CD4-positive, CD25-positive, alpha-beta regulatory T cell (primary cell): ENCODE measurements around the gene SLC44A2. TPM values are rescaled to one million over a fixed set of nuclear protein-coding genes. Genes with fewer than 3 reads are reported as not detected.
A peak's percentile ranks its signal among the peaks of the same experiment; 100 is the strongest.

ENCODE experiments used
- ATAC-seq, 2 donors: fragments of 150-1000 bp; cut with Tn5 transposase; one replicate each; pipeline ENCODE4 v1.10.0; 2021; ENCODE audit warnings: low read depth in 2 of 2, moderate number of reproducible peaks in 2 of 2, moderate library complexity in 1 of 2
- DNase-seq, 3 donors: peaks; one replicate each; pipeline versions ENCODE4 v3.0.0 to v3.0.0-alpha.2; 2012 to 2022; ENCODE audit warnings: mixed read lengths in 1 of 3
- H3K27ac ChIP-seq: one replicate; pipeline ENCODE4 v1.7.0; 2013; ENCODE audit warnings: mild to moderate bottlenecking, low read length; ENCODE audit not compliant: insufficient read depth, poor library complexity, severe bottlenecking
- H3K27me3 ChIP-seq: one replicate; pipeline ENCODE4 v1.7.0; 2013; ENCODE audit warnings: low read length; ENCODE audit not compliant: control insufficient read depth, insufficient read depth
- H3K36me3 ChIP-seq: one replicate; pipeline ENCODE4 v1.7.0; 2013; ENCODE audit warnings: mild to moderate bottlenecking, low read length, moderate library complexity; ENCODE audit not compliant: control insufficient read depth, insufficient read depth
- H3K4me1 ChIP-seq: 2 replicates; pipeline ENCODE4 v1.7.0; 2013; ENCODE audit warnings: mild to moderate bottlenecking, low read length; ENCODE audit not compliant: insufficient read depth, control insufficient read depth, poor library complexity, severe bottlenecking
- H3K4me3 ChIP-seq: one replicate; pipeline ENCODE4 v1.7.0; 2013; ENCODE audit warnings: low read depth, mild to moderate bottlenecking, low read length, moderate library complexity
- H3K9me3 ChIP-seq, 2 experiments: 1 replicate in 1 of 2; 2 replicates in 1 of 2; pipeline ENCODE4 v1.7.0; 2013; ENCODE audit warnings: low read length in 2 of 2, mild to moderate bottlenecking in 1 of 2, moderate library complexity in 1 of 2; ENCODE audit not compliant: control insufficient read depth in 2 of 2
- H3K27ac Mint-ChIP-seq, 3 donors: one replicate each; pipeline ENCODE4 v1.8.0; 2020 to 2022; ENCODE audit warnings: mild to moderate bottlenecking in 3 of 3, mixed read lengths in 3 of 3, moderate library complexity in 2 of 3
- H3K27me3 Mint-ChIP-seq: one replicate; pipeline ENCODE4 v1.8.0; 2022; ENCODE audit warnings: mild to moderate bottlenecking, mixed read lengths
- H3K36me3 Mint-ChIP-seq: one replicate; pipeline ENCODE4 v1.8.0; 2020; ENCODE audit warnings: mixed read lengths
- H3K4me1 Mint-ChIP-seq, 4 donors: one replicate each; pipeline ENCODE4 v1.8.0; 2020 to 2022; ENCODE audit warnings: mixed read lengths in 4 of 4, mild to moderate bottlenecking in 1 of 4
- H3K4me3 Mint-ChIP-seq, 4 donors: one replicate each; pipeline ENCODE4 v1.8.0; 2020 to 2022; ENCODE audit warnings: mild to moderate bottlenecking in 4 of 4, mixed read lengths in 4 of 4, moderate library complexity in 3 of 4
- H3K9me3 Mint-ChIP-seq, 7 donors: one replicate each; pipeline ENCODE4 v1.8.0; 2020 to 2022; ENCODE audit warnings: mixed read lengths in 7 of 7, mild to moderate bottlenecking in 3 of 7, moderate library complexity in 2 of 7
- polyA plus RNA-seq, 4 donors: library from polyadenylated mRNA; unstranded; fragments of 300-500 nt; fragmentation: Illumina TruSeq; gene quantifications; one replicate each; pipeline ENCODE4 v1.2.3, GENCODE V29; 2021
- total RNA-seq: library from RNA; stranded (reverse); gene quantifications from one replicate; pipeline ENCODE4 v1.2.3, GENCODE V29; 2022

The SLC44A2 gene
- total and polyA plus RNA-seq, 5 donors from 2014 or later: 225 to 280 (median 254) TPM

- Histone ChIP-seq H3K27me3 (no peaks in the 10 kb centered on the region), H3K27ac (no peak overlapping the region), H3K36me3 (peaks cover 36% of the 10 kb centered on the region), H3K9me3 (no peaks in the 10 kb centered on the region), H3K4me1 (peaks cover 10% of the 10 kb centered on the region), H3K4me3 (no peak overlapping the region)
- Mint-ChIP-seq H3K27ac (no peak overlapping the region), H3K4me1 (peaks cover 4 to 21% (median 17%) of the 10 kb centered on the region in 4 donors), H3K27me3 (peaks cover 26% of the 10 kb centered on the region), H3K4me3 (peak overlapping the region in 2 of 4 donors; percentile 31 to 64), H3K36me3 (peaks cover 16% of the 10 kb centered on the region), H3K9me3 (peaks cover 0 to 2% (median 0%) of the 10 kb centered on the region in 7 donors)
- ATAC-seq (no peak), DNase-seq (no peak)
Measured at GRCh38 chr19:10692673-10693264, 67.4 kb downstream of the SLC44A2 start.

Other genes with a start within 250 kb of the SLC44A2 start
- 304 TPM for gene TYK2, start 245.0 kb upstream of the SLC44A2 start, total RNA-seq
- 10 to 100 TPM; 50.3 to 58.3 (median 53.9) TPM for gene TYK2, start 245.0 kb upstream of the SLC44A2 start, polyA plus RNA-seq
- gene CDC37, start 222.0 kb upstream of the SLC44A2 start, total RNA-seq: 229 TPM
- 10 to 100 TPM; 53.4 to 69.9 (median 61.0) TPM for gene CDC37, start 222.0 kb upstream of the SLC44A2 start, polyA plus RNA-seq
- 16.6 TPM for gene PDE4A, start 205.0 kb upstream of the SLC44A2 start, total RNA-seq
- gene PDE4A, start 205.0 kb upstream of the SLC44A2 start, polyA plus RNA-seq: 1 to 10 TPM in 3 of 4 donors, under 1 TPM in 1; 0.86 to 4.2 (median 3.5) TPM
- 26.2 TPM for gene KEAP1, start 122.2 kb upstream of the SLC44A2 start, total RNA-seq
- 10 to 100 TPM; 45.0 to 75.1 (median 56.3) TPM for gene KEAP1, start 122.2 kb upstream of the SLC44A2 start, polyA plus RNA-seq
- gene S1PR5, start 108.1 kb upstream of the SLC44A2 start, total RNA-seq: not detected
- under 1 TPM in 3 of 4 donors, not detected in 1; 0.17 to 0.31 (median 0.30) TPM for gene S1PR5, start 108.1 kb upstream of the SLC44A2 start, polyA plus RNA-seq
- 62.4 TPM for gene ATG4D, start 81.6 kb upstream of the SLC44A2 start, total RNA-seq
- 10 to 100 TPM; 14.0 to 17.0 (median 14.7) TPM for gene ATG4D, start 81.6 kb upstream of the SLC44A2 start, polyA plus RNA-seq
- 34.6 TPM for gene KRI1, start 59.5 kb upstream of the SLC44A2 start, total RNA-seq
- 10 to 100 TPM in 3 of 4 donors, 1 to 10 TPM in 1; 8.6 to 13.8 (median 12.0) TPM for gene KRI1, start 59.5 kb upstream of the SLC44A2 start, polyA plus RNA-seq
- gene CDKN2D, start 56.6 kb upstream of the SLC44A2 start, total RNA-seq: 57.0 TPM
- gene CDKN2D, start 56.6 kb upstream of the SLC44A2 start, polyA plus RNA-seq: 100 to 1,000 TPM in 3 of 4 donors, 10 to 100 TPM in 1; 92.6 to 125 (median 113) TPM
- not detected for gene AP1M2, start 38.2 kb upstream of the SLC44A2 start, total RNA-seq
- gene AP1M2, start 38.2 kb upstream of the SLC44A2 start, polyA plus RNA-seq: not detected
- 444 TPM for gene ILF3, start 28.8 kb downstream of the SLC44A2 start, total RNA-seq
- gene ILF3, start 28.8 kb downstream of the SLC44A2 start, polyA plus RNA-seq: 10 to 100 TPM; 54.8 to 70.8 (median 62.1) TPM
- gene QTRT1, start 75.9 kb downstream of the SLC44A2 start, total RNA-seq: 37.2 TPM
- gene QTRT1, start 75.9 kb downstream of the SLC44A2 start, polyA plus RNA-seq: 10 to 100 TPM; 30.6 to 43.7 (median 36.9) TPM
- gene DNM2, start 92.5 kb downstream of the SLC44A2 start, total RNA-seq: 269 TPM
- 10 to 100 TPM; 61.8 to 63.6 (median 62.8) TPM for gene DNM2, start 92.5 kb downstream of the SLC44A2 start, polyA plus RNA-seq
- gene TMED1, start 210.7 kb downstream of the SLC44A2 start, total RNA-seq: 10.2 TPM
- 10 to 100 TPM; 24.8 to 30.3 (median 27.5) TPM for gene TMED1, start 210.7 kb downstream of the SLC44A2 start, polyA plus RNA-seq
- 0.49 TPM for gene C19orf38, start 222.9 kb downstream of the SLC44A2 start, total RNA-seq
- gene C19orf38, start 222.9 kb downstream of the SLC44A2 start, polyA plus RNA-seq: 1 to 10 TPM in 1 of 4 donors, under 1 TPM in 2, not detected in 1; 0.40 to 1.1 (median 0.67) TPM
- 26.0 TPM for gene CARM1, start 246.0 kb downstream of the SLC44A2 start, total RNA-seq
- gene CARM1, start 246.0 kb downstream of the SLC44A2 start, polyA plus RNA-seq: under 1 TPM; 0.39 to 0.94 (median 0.53) TPM